KBM-7 (cell line): ENCODE results near the gene RNF11.
A peak's percentile ranks its signal among the peaks of the same experiment; 100 is the strongest.
"Not testable (repeated sequence)": the region's sequence is repeated elsewhere in the genome, so short reads cannot be mapped to it uniquely, and the experiment has no call there.

ENCODE experiments used
- DNase-seq: peaks from one replicate; pipeline ENCODE4 v3.0.0-alpha.2; 2015
- in situ Hi-C: fragments of 300-500 bp; cut with MboI; formaldehyde crosslinking; loops from 2 replicates; pipeline ENCODE4 v1.14.3; 2020; ENCODE audit warnings: low sequenced_read_pairs, low pct_unique_long_range_greater_than_20kb, mixed read lengths

The RNF11 gene

GRCh38 chr1:51235673-51236530 lies at the start of gene RNF11:
RNF11 (plus strand) TSS chr1:51236273; CDS start chr1:51236757, 484 bp downstream.
- DNase-seq, result peak; percentile 90
- in situ Hi-C loops, result no loop called here

- in situ Hi-C loops, result no loop called here
These were observed 47.8 kb upstream of the RNF11 start for GRCh38 chr1:51188230-51188629.

GRCh38 chr1:51189421-51190073 lies 46.5 kb upstream of the RNF11 start:
- in situ Hi-C loops, result no loop called here
- DNase-seq, result peak; percentile 63

More at GRCh38 chr1:51188230-51188629, 47.8 kb upstream of the RNF11 start:
- DNase-seq, result no peak

GRCh38 chr1:51190961-51191360 lies 45.1 kb upstream of the RNF11 start:
- in situ Hi-C loops, result no loop called here
- peak; percentile 66 for DNase-seq

GRCh38 chr1:51192213-51192843 lies 43.7 kb upstream of the RNF11 start:
- DNase-seq, result peak; percentile 69
- in situ Hi-C loops, result no loop called here

- in situ Hi-C loops, result no loop called here
- DNase-seq, result no peak
These were observed 42.5 kb upstream of the RNF11 start for GRCh38 chr1:51193564-51193963.

- in situ Hi-C loops, result no loop called here
These were observed 32.8 kb upstream of the RNF11 start for GRCh38 chr1:51203121-51203873.

GRCh38 chr1:51203874-51204245 lies 32.2 kb upstream of the RNF11 start:
- no peak for DNase-seq
- in situ Hi-C loops, result no loop called here

More at GRCh38 chr1:51203121-51203873, 32.8 kb upstream of the RNF11 start:
- no peak for DNase-seq

GRCh38 chr1:51210055-51210454 lies 26.0 kb upstream of the RNF11 start:
- in situ Hi-C loops, result no loop called here
- no peak for DNase-seq

- in situ Hi-C loops, result no loop called here
These were observed 25.4 kb upstream of the RNF11 start for GRCh38 chr1:51210676-51211075.

GRCh38 chr1:51214615-51215131 lies 21.4 kb upstream of the RNF11 start:
- in situ Hi-C loops, result no loop called here
- peak; percentile 68 for DNase-seq

More at GRCh38 chr1:51210676-51211075, 25.4 kb upstream of the RNF11 start:
- no peak for DNase-seq

- in situ Hi-C loops, result no loop called here
These were observed 20.9 kb upstream of the RNF11 start for GRCh38 chr1:51215169-51215568.

GRCh38 chr1:51216631-51217030 lies 19.4 kb upstream of the RNF11 start:
- in situ Hi-C loops, result no loop called here
- DNase-seq, result no peak

More at GRCh38 chr1:51215169-51215568, 20.9 kb upstream of the RNF11 start:
- no peak for DNase-seq

GRCh38 chr1:51217101-51217500 lies 19.0 kb upstream of the RNF11 start:
- DNase-seq, result no peak
- in situ Hi-C loops, result no loop called here

- no peak for DNase-seq
- in situ Hi-C loops, result no loop called here
These were observed 17.5 kb upstream of the RNF11 start for GRCh38 chr1:51218570-51218969.

GRCh38 chr1:51219022-51219421 lies 17.1 kb upstream of the RNF11 start:
- in situ Hi-C loops, result no loop called here
- DNase-seq, result no peak

- DNase-seq, in situ Hi-C loops: not testable (repeated sequence)
These were observed 14.5 kb upstream of the RNF11 start for GRCh38 chr1:51221529-51221928.

GRCh38 chr1:51222136-51222787 lies 13.8 kb upstream of the RNF11 start:
- in situ Hi-C loops, result no loop called here
- no peak for DNase-seq

- in situ Hi-C loops, result no loop called here
- DNase-seq, result no peak
These were observed 13.3 kb upstream of the RNF11 start for GRCh38 chr1:51222809-51223208.
